IMR-90 (cell line): Measurements from ENCODE around the gene MAD2L2.

Experiments
- BHLHE40 ChIP-seq: fragments of 150-350 bp; IDR thresholded peaks from 2 replicates; pipeline ENCODE4 v1.6.1; 2016; ENCODE audit warnings: mild to moderate bottlenecking, low read depth, low read length
- CHD1 ChIP-seq: IDR thresholded peaks from 2 replicates; pipeline ENCODE4 v1.6.1; 2012; ENCODE audit warnings: low read depth, low read length, improper control_type of control experiment
- CTCF ChIP-seq: conservative IDR thresholded peaks from 2 replicates; pipeline ENCODE4 v1.5.1; 2012; ENCODE audit warnings: mild to moderate bottlenecking, low read depth, low read length, improper control_type of control experiment
- FOS ChIP-seq: fragments of 150-350 bp; IDR thresholded peaks from 2 replicates; pipeline ENCODE4 v1.6.1; 2016; ENCODE audit warnings: low read depth, low read length
- MAZ ChIP-seq: IDR thresholded peaks from 2 replicates; pipeline ENCODE4 v1.6.1; 2012; ENCODE audit warnings: low read depth, mild to moderate bottlenecking, low read length, improper control_type of control experiment, moderate library complexity, borderline replicate concordance
- MXI1 ChIP-seq: IDR thresholded peaks from 2 replicates; pipeline ENCODE4 v1.6.1; 2012; ENCODE audit warnings: low read depth, mild to moderate bottlenecking, low read length, moderate library complexity, borderline replicate concordance
- POLR2A ChIP-seq: IDR thresholded peaks from 2 replicates; pipeline ENCODE4 v1.6.1; 2012; ENCODE audit warnings: mild to moderate bottlenecking, low read depth, low read length
- RAD21 ChIP-seq: IDR thresholded peaks from 2 replicates; pipeline ENCODE4 v1.6.1; 2012; ENCODE audit warnings: low read length, improper control_type of control experiment

- TF ChIP-seq CHD1 (no peak), CTCF (no peak), POLR2A (no peak), BHLHE40 (no peak), MAZ (no peak), RAD21 (no peak), MXI1 (no peak), FOS (no peak)
These were observed 23.2 kb upstream of the MAD2L2 start for GRCh38 chr1:11704194-11704529.
